GM19324 (cell line): ENCODE data around the gene SLC12A2.

Experiments
- ATAC-seq: cut with Tn5 transposase; IDR thresholded peaks from one replicate; pipeline ENCODE4 v1.9.1; 2021; ENCODE audit warnings: mild to moderate bottlenecking, moderate library complexity; ENCODE audit not compliant: unreplicated experiment, low FRiP score

Gene SLC12A2

DNA sequence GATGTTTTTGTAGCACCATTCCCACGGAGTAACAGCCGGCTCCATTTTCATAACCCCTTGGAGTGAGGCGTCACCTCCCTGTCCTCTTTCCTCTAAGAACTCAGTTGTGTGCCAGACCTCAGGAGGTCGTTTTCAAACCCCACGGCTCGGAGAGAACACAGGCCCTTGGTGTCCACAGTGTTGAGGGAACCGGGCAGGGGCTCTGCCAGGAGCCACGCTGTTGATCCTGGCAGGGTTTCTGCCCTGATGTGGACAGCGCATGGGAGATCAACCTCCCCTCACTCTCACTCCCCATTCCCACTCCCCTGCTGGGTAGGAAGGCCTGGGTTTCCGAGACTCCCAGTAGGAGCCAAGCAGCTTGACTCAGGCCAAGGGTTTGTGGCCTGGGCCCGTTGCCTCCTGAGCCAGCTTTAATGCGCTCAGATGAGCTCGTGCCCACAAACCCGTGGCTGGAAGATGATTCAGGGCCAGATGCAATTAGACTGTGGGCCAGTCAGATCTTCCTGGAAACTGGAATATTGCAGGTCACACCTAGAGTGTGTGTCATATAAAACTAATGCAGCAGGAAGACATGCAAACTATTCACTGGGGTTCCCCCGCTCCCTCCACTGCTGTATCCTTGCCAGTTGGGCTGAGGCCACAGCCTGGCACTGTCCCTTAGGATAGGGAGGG is 133.4 kb downstream of the SLC12A2 start:
- no peak for ATAC-seq

DNA sequence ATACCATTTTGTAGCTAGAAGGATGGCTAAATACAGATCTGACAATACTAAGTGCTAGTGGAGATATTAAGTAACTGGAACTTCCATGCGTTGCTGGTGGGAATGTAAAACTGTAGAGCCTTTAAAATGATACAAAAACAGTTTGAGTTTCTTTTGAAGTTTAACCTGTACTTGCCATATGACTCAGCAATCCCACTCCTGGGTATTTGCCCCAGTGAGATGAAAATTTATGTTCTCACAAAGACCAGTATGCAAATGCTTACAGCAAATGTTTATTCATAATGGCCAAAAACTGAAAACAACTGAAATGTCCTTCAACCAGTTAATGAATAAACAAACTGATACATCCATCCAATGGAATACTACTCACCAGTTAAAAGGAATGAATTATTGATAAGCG is 137.3 kb downstream of the SLC12A2 start:
- no peak for ATAC-seq

DNA sequence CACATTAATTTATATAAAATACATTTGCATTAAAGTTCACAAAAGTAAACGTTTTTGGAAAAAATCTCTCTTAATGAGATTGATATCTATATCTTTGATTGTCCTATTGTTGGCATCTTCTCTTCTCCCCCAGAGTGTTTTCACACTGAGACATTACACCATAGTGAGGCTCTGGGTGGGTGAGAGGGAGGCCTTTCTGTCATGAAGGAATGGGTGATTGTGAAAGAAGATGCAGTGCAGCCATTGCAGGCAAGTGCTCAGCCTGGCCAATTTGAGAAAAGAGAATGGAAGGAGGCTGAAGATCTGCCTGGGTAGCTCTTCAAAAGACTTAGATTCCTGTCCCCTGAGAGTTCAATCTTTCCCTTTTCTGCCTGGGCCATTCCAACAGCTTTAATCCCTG is 140.8 kb downstream of the SLC12A2 start:
- ATAC-seq, result no peak

DNA sequence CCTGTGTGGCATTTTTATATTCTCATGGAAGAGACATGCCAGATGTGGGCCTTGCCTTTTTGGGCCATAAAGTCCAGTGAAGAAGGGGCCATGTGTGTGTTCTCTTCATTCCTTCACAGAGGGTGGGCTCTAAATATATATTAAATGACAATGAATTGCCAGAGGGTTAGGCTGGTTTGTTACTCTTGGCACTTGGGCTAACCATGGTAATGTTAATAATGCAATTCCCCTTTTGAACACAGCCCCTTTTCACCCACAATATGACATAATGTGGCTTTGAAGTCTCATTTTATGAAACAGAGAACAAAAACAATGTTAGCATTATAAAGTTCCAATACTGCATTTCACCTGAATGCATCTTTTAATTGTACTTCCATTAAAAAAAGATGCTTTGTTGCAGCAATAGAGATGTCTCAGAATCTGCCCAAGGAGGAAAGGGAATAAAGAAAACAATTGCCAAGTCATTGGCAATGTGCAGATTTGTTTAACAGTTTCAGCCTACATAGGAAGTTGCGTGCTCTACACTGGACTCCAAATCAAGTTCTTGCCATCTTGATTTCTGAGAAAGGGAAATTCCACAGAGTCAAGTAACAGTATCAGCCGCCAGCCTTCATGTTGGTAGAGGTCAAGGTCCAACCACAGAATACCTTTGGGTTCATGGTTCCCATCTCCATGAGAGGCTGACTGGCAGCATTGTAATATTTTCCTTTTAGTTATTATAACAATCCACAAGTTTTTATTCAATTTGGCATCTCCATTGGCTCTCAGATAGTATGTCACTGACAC is 141.9 kb downstream of the SLC12A2 start:
- ATAC-seq, result no peak

DNA sequence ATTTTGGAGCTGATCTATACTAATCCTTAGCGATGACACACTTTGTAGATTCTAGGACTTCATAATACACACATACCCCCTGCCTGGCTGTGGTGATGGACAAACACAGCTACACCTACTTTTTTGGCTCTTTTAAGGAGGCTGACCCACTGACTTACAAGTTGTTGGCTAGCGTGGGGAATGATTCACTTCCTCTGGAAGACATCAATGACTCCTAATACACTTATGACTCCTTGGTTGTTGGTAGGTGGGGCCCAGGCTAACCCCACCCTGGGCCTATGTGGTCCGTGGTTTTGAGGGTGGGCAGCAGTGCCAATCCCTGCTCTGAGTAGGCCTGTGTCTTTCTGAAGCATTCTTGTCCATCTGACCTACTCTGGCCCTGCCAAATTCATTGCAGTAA is 144.4 kb downstream of the SLC12A2 start:
- ATAC-seq, result no peak

DNA sequence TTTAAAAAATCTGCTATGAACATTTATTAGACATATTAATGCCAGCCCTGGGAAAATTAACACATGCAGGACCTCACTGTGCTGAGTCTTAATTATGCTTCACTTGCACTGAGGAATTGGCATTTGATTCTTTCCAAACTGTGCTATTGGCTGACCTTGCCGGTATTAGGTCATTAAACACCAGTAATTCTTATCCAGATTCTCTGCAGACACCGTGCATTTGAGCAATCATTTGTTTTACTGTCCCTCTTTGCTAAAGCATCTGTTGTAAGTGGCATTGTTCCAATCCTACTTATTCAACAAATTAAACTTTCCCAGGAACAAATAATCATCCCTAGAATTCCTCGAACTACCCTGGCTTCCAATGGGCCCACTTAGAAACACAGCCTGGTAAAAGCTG is 145.0 kb downstream of the SLC12A2 start:
- ATAC-seq, result no peak

DNA sequence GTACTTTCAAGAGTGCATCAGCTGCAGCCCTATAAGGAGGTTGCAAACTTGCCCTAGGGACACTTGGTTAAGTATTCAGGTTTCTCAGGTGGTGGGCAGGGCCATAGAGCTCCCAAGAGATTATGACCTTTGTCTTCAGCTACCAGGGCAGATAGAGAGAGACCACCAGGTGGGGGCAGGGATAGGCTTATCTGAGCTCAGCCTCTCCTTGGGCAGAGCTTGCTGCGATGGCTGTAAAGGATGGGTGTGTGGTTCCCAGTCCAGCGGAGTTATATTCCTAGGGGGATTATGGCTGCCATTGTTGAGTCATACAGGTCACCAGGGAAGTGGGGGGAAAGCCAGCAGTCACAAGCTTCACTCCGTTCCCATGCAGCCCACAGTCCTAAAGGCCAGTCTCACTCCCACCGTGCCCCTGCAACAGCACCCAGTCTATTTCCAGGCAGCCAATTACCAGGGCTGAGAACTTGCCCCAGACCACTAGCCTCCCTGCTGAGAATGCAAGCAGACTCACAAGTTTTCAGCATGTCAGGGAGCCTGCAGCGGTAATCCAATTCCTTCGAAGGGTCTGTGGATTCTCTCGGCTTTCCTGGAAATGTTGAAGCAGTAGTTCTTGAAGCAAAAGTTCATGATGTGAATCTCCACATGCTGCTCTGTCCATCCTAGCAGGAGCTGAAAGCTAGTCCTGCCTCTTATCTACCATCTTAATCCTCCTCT is 151.5 kb downstream of the SLC12A2 start:
- ATAC-seq, result no peak

DNA sequence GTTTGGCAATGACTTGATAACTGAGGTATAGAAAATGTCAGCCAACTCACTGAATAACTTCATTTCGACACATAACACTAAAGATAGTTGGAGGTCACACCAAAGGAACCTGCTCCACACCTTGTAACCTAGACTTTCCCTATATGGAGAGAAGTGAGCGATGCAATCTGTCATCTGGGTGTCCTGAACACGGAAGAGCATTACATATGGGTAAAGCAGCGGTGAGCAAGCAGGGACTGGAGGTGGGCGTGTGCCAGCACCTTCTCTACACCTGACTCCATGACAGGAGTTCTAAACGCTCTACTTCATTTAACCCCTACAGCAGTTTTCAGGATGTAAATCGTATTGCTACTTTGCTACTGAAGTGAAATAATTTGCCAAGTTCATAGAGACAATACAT is 152.8 kb downstream of the SLC12A2 start:
- no peak for ATAC-seq

DNA sequence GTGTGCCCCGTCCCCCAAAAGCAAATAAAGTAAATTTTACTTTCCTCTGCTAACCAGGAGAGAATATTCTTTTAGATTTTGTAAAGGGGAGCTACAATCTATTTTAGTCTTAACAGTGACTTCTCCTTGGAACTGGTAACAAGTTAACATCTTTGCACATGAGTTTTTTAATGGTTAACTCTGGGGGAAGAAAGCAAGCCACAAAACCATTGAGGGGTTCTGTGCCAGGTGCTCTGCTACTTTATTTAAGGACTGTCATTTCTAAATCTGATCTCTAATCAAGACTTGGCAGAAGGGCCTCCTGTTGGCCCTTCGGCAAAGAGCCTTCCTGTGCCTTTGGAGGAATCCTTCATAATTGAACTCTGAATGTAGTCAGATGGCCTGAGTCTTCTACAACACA is 153.4 kb downstream of the SLC12A2 start:
- ATAC-seq, result no peak

DNA sequence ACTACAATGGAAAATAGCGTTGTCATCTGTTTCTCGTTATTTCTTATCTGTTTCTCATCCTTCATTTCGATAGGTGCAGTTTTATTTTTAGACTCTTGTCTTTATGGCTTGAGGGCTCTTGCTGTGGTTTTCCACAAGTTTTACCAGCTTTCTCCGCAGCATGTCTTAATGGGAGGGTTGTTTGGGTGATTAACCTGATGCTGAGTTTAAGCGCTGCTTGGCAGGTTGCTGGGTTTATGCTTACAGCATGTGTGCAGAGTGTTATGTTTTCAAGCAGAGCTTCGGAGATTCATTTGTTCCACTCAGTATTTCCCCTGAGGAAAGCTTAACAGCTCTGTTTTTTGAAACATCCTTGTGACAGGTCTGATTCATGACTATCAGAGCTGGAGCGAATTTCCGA is 154.0 kb downstream of the SLC12A2 start:
- ATAC-seq, result no peak
